ENCODE measurements around the gene FOXC2. TPM values are rescaled to one million over a fixed set of nuclear protein-coding genes. Genes with fewer than 3 reads are reported as not detected.

Gene FOXC2
- total RNA-seq, 4 donors from 2014 or later, result 0.38 TPM; not detected in 3

GRCh38 chr16:86528061-86528929 lies 38.3 kb upstream of the FOXC2 start:
- TF ChIP-seq CTCF (IDR thresholded peaks at IDR 0.05; ENCODE audit: low read depth), result no peak

- TF ChIP-seq CTCF (IDR thresholded peaks at IDR 0.05; ENCODE audit: low read depth), result no peak
These were observed 37.5 kb upstream of the FOXC2 start for GRCh38 chr16:86529160-86529559.

- TF ChIP-seq CTCF (IDR thresholded peaks at IDR 0.05; ENCODE audit: low read depth), result no peak
These were observed 36.1 kb upstream of the FOXC2 start for GRCh38 chr16:86530251-86531190.

- no peak for TF ChIP-seq CTCF (IDR thresholded peaks at IDR 0.05; ENCODE audit: low read depth)
These were observed 35.5 kb upstream of the FOXC2 start for GRCh38 chr16:86531191-86531545.

- no peak for TF ChIP-seq CTCF (IDR thresholded peaks at IDR 0.05; ENCODE audit: low read depth)
These were observed 34.7 kb upstream of the FOXC2 start for GRCh38 chr16:86531641-86532525.

GRCh38 chr16:86532526-86532815 lies 34.2 kb upstream of the FOXC2 start:
- no peak for TF ChIP-seq CTCF (IDR thresholded peaks at IDR 0.05; ENCODE audit: low read depth)

Measured in subcutaneous adipose tissue (tissue), 4 donors.